Measurements from ENCODE around the gene SNX33.
A peak's percentile ranks its signal among the peaks of the same experiment; 100 is the strongest.

Gene SNX33

DNA sequence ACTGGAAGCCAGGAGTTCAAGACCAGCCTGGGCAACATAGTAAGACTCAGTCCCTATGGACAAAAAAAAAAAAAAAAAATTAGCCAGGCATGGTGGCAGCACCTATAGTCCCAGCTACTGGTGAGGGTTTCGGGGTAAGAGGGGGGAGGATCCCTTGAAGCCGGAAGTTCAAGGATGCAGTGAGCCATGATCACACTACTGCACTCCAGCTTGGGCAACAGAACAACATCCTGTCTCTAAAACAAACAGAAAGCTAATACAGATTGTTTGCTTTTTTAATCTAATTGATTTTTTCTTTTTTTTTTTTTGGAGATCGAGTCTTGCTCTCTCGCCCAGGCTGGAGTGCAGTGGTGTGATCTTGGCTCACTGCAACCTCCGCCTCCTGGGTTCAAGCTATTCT lies 6.1 kb upstream of the SNX33 start:
- no peak for DNase-seq

GRCh38 chr15:75644376-75644775 lies 3.3 kb upstream of the SNX33 start:
- DNase-seq: no peak

DNA sequence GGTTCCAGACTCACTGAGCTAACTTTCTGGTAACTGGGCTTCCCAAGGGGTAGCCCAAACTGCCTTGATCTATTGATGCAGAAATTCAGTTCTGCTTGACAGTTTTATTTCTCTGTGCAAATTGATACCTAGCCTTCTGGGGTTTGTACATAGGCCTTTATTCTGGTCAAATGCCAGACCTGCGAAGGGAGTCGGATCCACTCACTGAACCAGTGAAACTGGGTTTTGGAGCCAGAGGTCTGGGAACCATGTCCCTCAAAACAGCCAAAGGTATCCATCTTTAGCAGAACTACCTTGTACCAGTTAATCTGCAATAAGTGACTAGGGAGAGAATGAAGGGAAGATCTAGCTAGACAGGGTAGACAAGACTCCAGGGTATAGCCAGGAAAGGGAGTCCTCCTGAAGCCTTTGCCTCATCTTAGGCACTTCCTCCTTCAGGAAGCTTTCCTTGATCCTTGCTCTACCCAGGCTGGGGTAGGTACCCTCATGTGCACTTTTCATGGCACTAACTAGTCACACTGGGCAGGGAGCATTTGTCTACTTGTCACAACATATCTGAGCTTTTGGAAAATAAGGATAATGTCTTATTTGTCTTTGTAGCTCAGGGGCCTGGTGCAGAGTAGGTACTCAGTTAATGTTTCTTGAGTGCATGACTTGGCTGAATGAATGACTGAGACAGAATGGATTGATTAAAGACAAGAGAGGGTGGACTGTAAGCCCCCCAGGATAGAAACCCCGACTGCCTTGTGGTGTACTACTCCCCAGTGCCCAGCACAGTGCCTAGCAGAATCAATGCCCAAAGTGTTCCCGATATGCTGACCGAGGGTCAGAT lies 1.4 kb upstream of the SNX33 start:
- DNase-seq: no peak

DNA sequence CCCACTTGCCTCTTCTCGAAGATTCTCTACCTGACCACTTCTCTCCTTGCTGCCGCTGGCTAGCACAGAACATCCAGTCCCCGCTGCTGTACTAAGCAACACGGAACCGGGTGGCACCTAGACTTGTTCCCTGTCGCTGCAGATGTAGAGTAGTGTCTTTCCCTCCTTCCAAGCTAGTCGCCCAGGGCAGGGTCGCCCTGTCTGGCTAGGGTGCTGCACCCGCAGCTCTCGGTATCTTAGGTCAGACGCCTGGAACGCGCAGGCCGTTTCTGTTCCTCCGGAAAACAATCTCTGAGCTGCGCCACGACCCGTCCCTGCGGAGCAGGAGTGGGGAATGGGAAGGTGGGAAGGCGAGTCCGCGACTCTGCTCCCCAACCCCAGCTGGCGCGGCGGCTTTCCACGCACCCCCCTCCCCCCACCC lies 758 bp upstream of the SNX33 start:
- peak; percentile 40 to 42 for DNase-seq

DNA sequence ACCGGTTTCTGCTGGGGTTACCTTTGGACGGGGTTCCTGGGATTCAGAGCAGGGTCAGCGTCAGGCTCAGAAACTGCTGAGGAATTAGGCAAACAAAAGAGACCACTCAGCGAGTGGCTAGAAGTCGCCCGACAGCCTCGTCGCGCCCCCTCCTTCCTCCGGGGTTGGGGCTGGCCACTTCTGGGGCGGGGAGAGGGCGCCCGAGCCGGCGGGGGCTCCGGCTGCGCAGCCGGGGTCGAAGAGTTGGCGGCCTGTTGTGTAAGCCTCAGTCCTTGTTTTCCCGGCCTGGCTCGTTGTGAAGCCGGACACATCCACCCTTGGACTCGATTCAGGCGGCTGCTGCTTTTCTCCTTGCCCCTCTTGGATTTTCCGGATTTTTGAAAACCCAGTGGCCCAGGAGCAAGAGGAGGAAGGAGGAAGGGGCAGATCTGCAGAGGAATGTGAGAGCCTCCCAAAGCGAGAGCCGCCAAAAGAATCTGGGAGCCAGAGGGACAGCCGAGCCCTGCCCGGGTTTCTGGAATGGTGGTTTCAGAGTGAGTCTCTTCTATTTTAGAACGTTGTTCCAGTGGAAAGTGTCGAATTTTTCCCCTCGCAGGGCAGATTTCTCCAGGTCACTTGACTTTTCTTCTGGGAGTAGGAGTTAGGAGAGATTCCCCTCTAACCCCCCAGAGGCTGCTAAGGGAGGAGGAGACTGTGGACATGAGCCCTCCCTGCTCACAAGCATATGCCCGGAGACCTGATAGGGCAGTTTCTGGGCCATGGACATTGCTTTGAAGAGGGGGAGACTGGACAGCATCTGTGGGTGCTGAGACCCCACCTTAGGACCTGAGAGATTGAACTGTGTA lies 666 bp downstream of the SNX33 start:
- no peak for DNase-seq

GRCh38 chr15:75649045-75649761 lies 1.5 kb downstream of the SNX33 start:
- DNase-seq: no peak

GRCh38 chr15:75649848-75650247 lies 2.1 kb downstream of the SNX33 start:
- DNase-seq: no peak

- peak in 1 of 2 experiments; percentile 28 for DNase-seq
Measured at GRCh38 chr15:75650908-75651809, 3.4 kb downstream of the SNX33 start.

DNA sequence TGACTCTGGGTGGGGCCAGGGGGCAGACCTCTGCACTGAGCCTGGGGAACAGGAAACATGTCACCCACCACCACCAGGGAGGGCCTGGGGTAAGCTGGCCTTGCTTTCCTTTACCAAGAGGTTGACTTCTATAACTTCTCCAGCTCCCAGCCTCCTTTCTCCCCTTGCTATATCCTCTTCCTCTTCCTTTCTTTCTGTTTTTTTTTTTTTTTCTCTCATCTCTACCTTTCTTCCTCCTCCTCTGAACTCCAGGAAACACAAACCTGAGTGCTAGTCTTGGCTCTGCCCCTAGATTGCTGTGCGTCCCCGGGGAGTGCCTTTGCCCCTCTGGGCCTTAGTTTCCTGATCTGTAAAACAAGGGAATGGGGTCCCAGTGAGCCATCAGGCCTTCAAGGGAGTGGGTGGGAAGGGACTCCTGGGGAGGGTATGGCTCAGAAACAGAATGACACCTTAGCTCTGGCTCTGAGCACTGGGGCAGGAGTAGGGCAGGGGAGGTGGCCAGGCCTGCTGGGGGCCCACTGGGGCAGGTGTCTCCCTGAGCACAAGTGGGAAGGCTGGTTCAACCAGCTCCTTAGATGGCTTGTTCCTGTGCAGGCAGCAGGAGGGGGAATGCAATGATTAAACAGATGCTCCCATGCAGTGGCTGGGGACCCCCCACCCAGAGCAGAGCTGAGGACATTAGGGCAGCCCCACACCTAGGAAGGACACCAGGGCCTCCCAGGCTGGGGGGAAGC lies 4.3 kb downstream of the SNX33 start:
- DNase-seq: no peak

DNA sequence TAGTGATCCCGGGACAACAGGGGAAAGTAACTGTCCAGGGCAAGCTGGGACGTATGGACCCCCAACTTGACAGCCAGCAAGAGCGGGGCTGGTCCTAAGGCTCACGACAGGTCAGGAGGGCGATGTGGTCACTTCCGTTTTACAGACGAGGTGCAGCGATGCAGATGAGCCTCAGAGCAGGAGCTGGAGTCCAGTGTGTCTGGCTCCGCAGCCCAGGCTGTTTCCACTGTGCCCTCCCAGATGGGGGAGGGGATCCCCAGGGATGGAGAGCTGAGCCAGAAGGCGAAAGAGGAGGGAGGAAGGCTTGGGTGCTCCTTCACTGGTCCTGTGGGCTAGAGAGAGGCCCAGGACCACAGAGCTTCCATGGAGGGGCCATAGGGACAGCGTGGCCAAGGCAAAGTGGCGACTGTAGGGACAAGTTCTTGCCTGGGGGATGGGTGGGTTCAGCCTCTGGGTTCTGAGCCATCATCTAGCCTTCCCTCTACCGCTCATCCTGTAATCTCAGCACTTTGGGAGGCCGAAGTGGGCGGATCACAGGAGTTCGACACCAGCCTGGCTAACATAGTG lies 5.7 kb downstream of the SNX33 start:
- DNase-seq: no peak

- DNase-seq: no peak
Measured at GRCh38 chr15:75654201-75654907, 6.6 kb downstream of the SNX33 start.

GRCh38 chr15:75655931-75656330 lies 8.2 kb downstream of the SNX33 start:
- DNase-seq: no peak

GRCh38 chr15:75656331-75656730 lies 8.6 kb downstream of the SNX33 start:
- DNase-seq: no peak

DNA sequence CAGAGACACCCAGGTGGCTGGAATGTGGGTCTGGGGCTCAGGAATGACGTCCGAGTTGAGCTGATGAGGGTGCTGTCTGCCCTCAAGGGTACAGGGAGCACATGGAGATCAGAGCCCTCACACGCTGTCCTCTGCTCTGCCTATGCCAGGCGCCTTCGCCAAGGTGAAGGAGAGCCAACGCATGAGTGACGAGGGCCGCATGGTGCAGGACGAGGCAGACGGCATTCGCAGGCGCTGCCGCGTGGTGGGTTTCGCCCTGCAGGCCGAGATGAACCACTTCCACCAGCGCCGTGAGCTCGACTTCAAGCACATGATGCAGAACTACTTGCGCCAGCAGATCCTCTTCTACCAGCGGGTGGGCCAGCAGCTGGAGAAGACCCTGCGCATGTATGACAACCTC lies 9.1 kb downstream of the SNX33 start:
- DNase-seq: no peak

DNA sequence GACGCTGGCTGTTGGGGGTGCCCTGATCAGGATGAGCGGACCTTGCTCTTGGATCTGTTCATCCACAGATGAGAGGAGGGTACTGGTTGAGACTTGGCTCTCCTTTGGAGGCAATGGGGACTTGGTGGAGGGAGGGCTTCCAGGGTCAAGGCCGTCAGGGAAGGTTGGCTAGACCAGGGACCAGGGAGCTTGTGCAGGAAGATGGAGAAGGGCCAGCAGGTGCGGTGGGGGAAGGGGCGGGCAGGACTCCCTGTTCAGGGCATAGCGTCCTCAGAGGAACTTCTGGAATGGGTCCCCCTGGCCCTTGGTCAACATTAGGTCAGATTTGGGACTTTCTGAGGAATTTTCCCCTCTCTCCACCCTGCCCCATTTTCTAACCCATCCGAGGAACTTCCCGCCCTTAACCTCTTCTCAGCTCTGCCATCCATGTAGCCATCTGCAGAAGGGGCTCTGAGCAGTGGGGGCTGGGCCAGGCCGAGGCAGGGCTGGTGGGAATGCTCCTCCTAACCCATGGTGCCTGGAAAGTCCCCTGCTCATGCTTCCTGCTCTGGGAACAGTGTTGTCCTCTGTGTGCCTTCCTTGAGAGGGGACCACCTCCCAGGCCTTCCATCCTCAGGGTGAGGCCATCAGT lies 11.5 kb downstream of the SNX33 start:
- DNase-seq: no peak

DNA sequence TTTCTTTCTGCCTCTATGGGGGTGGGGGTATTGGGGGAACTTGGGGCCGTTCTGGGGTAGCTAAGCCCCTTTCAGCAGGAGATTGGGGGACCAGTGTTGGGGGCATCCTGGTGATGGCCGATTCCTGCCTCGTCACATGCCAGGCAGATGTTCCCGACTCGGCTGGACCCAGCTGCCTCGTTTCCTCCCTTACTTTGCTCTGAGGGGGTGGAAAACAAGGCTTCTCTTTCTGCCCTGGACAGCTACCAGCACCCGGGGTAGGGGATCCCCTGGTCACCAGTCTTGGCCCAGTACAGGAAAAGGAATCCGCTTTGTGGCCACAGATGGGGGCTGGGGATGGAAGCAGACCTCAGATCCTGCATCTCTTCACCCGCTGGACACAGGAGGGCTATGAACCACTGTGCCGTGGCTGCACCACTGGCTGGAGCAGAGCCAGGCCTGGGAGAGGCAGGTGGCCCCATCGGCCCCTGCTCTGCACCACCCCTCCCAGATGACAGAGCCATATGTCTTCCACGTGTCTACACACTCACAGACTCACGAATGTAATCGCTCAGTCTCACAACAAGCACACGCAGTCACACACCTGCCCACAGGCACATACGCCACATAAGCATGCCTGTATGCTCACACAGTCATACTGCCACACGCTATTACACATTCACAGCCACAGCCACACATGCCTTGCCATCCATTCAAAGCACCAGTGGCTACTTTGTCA lies 12.4 kb downstream of the SNX33 start:
- DNase-seq: no peak

DNA sequence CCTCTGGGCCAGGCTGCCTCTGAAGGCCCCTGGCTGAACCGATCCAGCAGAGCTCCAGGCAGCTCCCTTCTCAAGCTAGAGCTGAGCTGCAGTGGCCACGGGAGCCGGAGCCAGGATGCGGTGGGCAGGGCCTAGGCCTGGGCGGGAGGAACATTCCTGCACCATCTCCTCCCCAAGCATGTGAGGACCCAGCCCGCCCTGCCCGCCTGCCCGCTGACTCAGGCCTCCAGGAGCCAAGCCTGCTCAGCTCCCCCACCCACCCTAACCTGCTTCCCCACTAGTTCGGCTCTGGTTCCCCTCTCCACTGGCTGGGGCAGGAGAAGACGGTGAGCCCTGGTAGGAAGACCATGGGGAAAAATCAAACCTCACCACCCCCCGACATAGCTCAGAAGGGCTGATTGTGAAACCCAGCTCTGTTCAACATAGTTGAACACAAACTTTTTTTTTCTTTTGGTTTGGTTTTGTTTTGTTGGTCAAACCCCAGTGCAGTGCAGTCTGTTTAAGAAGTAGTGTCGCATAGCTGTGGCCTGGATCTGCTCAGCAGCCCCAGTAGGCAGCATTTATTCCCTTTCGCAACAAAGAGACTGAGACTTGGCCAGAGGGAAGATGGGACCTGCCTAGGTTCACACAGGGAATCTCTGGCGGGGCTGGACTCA lies 13.5 kb downstream of the SNX33 start:
- no peak for DNase-seq

DNA sequence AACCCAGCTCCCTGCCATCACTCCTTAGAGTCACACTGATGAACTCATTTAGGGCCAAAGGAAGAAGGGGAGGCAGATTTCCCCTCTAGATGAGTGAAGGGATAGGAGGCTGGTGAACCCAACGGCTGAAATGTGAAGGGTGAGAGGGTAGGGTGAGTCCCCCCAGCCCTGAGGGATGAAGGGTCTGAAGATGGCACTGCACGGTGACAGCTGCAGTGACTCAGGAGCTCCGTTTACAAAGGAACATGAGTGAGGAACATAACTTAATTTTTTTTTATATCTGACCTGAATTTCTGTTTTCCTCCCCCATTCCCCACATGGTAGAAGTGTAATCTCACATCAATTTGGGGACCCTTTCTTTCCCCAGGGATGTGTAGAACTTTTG lies 14.0 kb downstream of the SNX33 start:
- no peak for DNase-seq
